ENCODE measurements around the gene ACP3.
"Not testable (repeated sequence)": the region's sequence is repeated elsewhere in the genome, so short reads cannot be mapped to it uniquely, and the experiment has no call there.

Gene ACP3

GRCh38 chr3:132317229-132317948, at the start of gene ACP3:
TSS of gene ACP3 (plus strand) at chr3:132317407. CDS start at chr3:132317457, 50 bp downstream.
- no peak for DNase-seq

GRCh38 chr3:132268956-132269355, 48.3 kb upstream of the ACP3 start:
- DNase-seq: no peak

GRCh38 chr3:132273036-132273435, 44.2 kb upstream of the ACP3 start:
- DNase-seq: no peak

- no peak for DNase-seq
Observed at GRCh38 chr3:132276228-132276906, 40.8 kb upstream of the ACP3 start.

GRCh38 chr3:132279030-132279429, 38.2 kb upstream of the ACP3 start:
- no peak for DNase-seq

GRCh38 chr3:132283440-132283839, 33.8 kb upstream of the ACP3 start:
- DNase-seq: no peak

GRCh38 chr3:132283916-132284405, 33.2 kb upstream of the ACP3 start:
- DNase-seq: no peak

GRCh38 chr3:132284781-132285619, 32.2 kb upstream of the ACP3 start:
- no peak for DNase-seq

GRCh38 chr3:132285620-132285945, 31.6 kb upstream of the ACP3 start:
- DNase-seq: no peak

GRCh38 chr3:132286035-132286434, 31.2 kb upstream of the ACP3 start:
- no peak for DNase-seq

GRCh38 chr3:132288357-132288756, 28.9 kb upstream of the ACP3 start:
- DNase-seq: no peak

GRCh38 chr3:132289316-132289715, 27.9 kb upstream of the ACP3 start:
- no peak for DNase-seq

- DNase-seq: no peak
Observed at GRCh38 chr3:132290833-132291232, 26.4 kb upstream of the ACP3 start.

GRCh38 chr3:132292042-132292441, 25.2 kb upstream of the ACP3 start:
- no peak for DNase-seq

- no peak for DNase-seq
Observed at GRCh38 chr3:132293251-132293650, 24.0 kb upstream of the ACP3 start.

GRCh38 chr3:132294906-132295305, 22.3 kb upstream of the ACP3 start:
- no peak for DNase-seq

GRCh38 chr3:132303336-132304201, 13.6 kb upstream of the ACP3 start:
- DNase-seq: not testable (repeated sequence)

- DNase-seq: not testable (repeated sequence)
Observed at GRCh38 chr3:132304351-132304750, 12.9 kb upstream of the ACP3 start.

GRCh38 chr3:132310057-132310456, 7.2 kb upstream of the ACP3 start:
- DNase-seq: not testable (repeated sequence)

GRCh38 chr3:132311316-132311715, 5.9 kb upstream of the ACP3 start:
- DNase-seq: no peak

GRCh38 chr3:132311841-132312240, 5.4 kb upstream of the ACP3 start:
- DNase-seq: no peak

- DNase-seq: no peak
Observed at GRCh38 chr3:132315851-132316250, 1.4 kb upstream of the ACP3 start.

- no peak for DNase-seq
Observed at GRCh38 chr3:132318451-132318850, 1.2 kb downstream of the ACP3 start.
